ENCODE data around the gene LCN6.

LCN6 gene

GRCh38 chr9:136754626-136755301 is 6.4 kb upstream of the LCN6 start:
- TF ChIP-seq CTCF (IDR thresholded peaks at IDR 0.05): no peak
- Histone ChIP-seq H3K4me3 (no peak overlapping the region), H3K27ac (no peak overlapping the region)
- no peak for DNase-seq (ENCODE audit: low spot score)

GRCh38 chr9:136754059-136754572 is 5.8 kb upstream of the LCN6 start:
- DNase-seq (ENCODE audit: low spot score): no peak
- H3K4me3 ChIP-seq: no peak overlapping the region
- no peak overlapping the region for H3K27ac ChIP-seq
- no peak for TF ChIP-seq CTCF (IDR thresholded peaks at IDR 0.05)

DNA sequence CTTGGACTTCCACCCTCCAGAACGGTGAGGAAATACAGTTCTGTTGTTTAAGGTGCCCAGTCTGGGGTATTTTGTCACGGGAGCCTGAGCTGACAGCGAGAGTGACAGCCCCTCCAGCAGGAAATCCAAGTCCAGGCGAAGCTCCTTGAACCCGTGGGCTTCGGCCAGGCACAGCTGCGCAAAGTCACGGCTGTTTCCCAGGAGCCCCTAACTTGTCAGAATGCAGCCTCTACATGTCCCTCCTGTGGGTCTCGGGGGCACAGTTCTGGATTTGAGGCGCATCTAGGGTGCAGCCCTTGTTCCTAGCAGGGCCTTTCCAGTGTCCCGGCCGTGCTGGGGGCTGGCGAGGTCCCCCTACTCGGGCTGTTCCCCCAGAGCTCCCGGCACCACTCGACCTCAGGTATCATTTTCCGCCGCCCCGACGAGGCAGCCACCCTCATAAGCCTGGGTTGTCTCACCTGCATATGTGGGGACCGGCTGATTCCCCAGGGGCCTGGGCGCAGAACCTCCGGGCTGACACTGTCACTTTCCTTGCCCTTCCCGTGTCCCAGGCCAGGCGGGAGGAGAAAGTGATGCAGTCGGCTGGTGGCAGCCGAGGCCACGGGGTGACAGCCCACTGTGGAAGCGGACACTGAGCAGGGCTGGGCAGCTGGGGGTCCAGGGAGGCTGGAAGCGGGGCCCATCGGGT is 5.2 kb upstream of the LCN6 start:
- no peak for TF ChIP-seq CTCF (IDR thresholded peaks at IDR 0.05)
- DNase-seq (ENCODE audit: low spot score): no peak
- Histone ChIP-seq H3K27ac (no peak overlapping the region), H3K4me3 (no peak overlapping the region)

DNA sequence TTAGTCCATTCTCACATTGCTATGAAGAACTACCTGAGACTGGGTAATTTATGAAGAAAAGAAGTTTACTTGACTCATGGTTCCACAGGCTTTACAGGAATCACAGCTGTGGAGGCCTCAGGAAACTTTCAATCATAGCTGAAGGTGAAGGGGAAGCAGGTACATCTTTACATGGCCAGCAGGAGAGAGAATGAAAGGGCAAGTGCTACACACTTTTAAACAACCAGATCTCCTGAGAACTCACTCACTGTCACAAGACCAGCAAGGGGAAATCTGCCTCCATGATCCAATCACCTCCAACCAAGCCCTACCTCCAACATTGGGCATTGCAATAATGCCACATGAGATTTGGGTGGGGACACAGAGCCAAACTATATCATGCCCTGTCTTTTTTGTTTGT is 3.5 kb upstream of the LCN6 start:
- no peak for DNase-seq (ENCODE audit: low spot score)
- no peak overlapping the region for H3K4me3 ChIP-seq
- no peak overlapping the region for H3K27ac ChIP-seq
- TF ChIP-seq CTCF (IDR thresholded peaks at IDR 0.05): no peak

DNA sequence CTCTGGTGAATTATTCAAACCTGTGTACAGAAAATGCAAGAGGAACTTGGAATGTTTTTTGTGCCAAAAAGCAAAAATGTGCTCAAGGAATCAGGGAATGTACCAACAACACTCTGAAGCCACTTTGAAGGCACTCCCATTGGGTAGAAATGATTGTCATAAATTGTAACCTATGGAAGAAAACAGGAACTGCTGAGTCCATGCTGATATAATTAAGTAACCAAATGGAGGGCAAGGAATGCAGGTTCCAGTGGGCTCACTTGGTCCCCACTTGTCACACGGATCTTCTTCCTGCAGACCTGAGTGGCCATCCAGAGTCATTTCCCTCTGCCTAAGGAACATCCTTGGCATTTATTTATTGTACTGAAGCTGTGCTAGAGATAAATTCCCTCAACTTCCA is 2.9 kb upstream of the LCN6 start:
- no peak for DNase-seq (ENCODE audit: low spot score)
- no peak overlapping the region for H3K27ac ChIP-seq
- H3K4me3 ChIP-seq: no peak overlapping the region
- TF ChIP-seq CTCF (IDR thresholded peaks at IDR 0.05): no peak

DNA sequence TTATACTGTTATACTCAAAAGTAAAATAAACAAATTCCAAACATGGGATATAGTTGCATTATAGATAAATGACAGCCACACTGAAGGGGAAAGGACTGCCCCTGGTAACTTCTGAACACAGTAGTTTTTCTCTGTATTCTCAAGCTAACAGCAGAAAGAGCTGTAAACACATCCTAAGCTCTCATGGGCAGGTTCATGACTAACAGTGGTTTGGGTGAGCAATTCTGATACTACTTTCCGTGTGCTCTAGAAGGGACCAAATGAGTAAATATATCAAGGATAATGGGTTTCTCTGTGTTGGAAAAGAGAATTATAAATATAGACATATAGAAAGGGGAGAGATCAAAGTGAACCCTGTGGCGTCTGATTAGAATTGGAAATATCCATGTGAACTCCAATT is 2.2 kb upstream of the LCN6 start:
- DNase-seq (ENCODE audit: low spot score): no peak
- no peak for TF ChIP-seq CTCF (IDR thresholded peaks at IDR 0.05)
- Histone ChIP-seq H3K4me3 (no peak overlapping the region), H3K27ac (no peak overlapping the region)

All from coronary artery (tissue), 2 donors.